ENCODE measurements around the gene TPR.
"Not testable (repeated sequence)": the region's sequence is repeated elsewhere in the genome, so short reads cannot be mapped to it uniquely, and the experiment has no call there.

The TPR gene
- total RNA-seq, result 626 to 745 reads per million in 2 donors

DNA sequence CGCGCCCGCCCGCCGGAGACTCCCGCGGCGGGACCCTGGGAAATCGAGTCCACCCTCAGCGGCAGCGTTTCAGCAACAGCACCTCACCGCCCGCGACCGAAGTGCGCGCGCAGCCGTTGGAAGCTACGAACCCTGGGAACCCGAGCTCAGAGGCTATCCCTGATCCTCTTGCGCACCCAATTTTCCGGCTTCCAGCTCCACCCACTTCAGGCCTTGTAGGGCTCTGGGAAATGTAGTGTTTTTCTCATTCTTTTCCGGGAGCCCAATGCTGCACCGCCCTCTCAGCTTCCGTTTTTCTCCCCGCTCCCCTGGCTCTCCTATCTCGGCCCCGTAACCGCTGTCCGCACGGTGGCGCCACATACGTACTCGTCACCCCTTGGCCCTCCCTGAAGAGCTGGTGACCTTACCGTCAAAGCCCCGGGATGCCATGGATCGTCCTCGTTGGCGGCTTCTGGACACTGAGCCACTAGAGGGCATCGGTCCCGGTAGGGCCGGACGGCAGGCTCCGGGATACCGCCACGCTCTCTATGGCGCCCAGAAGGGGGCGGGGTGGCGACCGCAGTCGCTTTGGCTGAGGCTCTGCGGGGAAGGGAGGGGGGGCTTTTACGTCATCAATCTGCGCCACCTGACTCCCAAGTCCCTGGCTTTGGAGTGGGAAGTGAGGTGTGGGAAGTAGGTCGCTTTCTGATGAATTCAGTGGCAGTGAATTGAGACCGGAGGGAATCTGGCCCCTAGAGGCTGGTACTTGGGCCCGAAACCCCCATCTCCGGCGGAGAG is at the start of gene TPR, which contains the start of gene ODR4:
TPR (minus strand) TSS at position 102 of the 777 bp plus-strand sequence. CDS start 225 bp downstream, outside the sequence.
ODR4 (plus strand) TSS at position 687 of the 777 bp plus-strand sequence. CDS start 3,948 bp downstream, outside the sequence.
- DNase-seq, result peak; percentile 97

DNA sequence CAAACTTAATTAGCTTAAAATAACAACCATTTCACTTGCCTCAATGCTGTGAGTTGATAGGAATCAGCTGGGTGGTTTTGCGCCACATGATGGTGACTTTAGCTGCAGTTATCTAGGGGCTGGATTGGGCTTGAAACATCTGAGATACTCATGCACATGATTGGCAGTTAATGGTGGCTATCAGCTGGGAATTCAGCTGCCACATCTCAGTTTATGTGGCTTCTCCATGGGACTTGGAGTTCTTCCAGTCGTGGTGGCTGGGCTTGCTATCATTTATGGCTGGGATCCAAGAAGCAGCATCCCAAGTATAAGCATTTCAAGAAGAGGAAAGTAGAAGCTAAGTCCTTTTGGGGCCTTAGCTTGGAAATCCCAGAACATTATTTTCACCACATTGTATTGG is 49.5 kb upstream of the TPR start:
- DNase-seq, result no peak

DNA sequence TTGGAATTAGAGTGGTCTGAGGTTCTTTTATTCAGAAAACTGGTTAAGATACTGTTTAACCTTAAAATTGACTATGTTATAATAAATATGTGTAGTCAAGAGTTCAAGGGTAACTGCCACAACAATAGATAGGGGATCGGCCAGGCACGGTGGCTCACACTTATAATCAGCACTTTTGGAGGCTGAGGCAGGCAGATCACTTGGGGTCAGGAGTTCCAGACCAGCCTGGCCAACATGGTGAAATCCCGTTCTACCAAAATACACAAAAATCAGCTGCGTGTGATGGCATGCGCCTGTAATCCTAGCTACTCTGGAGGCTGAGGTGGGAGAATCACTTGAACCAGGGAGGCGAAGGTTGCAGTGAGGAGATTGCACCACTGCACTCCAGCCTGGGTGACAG is 46.4 kb upstream of the TPR start:
- DNase-seq, result no peak

DNA sequence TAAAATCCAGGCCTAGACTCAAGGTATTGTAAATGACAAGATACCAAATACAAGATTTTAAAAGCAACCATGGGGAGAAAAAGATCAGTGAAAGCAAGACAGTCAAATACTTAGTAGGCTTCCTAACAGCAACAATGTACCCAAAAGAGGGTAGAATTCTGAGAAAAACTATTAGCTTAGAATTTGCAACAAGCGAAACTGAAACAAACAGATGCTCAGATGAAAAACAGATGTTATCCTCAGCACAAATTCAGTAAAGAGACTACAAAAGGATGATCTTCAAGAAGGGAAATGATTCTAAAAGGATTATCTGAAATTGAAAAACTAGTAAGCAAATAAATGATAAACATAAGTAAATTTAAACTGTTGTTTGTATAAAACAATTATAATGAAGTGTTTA is 45.9 kb upstream of the TPR start:
- no peak for DNase-seq

DNA sequence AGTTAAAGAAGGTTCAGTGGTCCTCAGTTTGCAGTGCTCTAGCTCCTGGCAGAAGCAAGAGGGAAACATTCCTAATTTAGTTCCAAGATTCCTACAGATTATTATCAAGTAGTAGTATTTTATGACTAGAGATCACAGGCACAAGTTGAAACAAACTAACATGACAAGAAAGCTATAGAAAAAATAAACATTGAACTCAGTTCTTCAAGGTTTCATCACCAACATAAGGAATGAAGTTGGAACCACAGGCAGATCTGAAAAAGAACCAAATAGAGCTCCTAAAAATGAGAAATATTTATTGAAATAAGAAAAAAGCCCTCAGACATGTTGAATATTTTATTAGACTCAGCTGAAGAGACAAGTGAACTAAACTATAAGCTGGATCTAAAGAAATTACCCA is 45.3 kb upstream of the TPR start:
- no peak for DNase-seq

DNA sequence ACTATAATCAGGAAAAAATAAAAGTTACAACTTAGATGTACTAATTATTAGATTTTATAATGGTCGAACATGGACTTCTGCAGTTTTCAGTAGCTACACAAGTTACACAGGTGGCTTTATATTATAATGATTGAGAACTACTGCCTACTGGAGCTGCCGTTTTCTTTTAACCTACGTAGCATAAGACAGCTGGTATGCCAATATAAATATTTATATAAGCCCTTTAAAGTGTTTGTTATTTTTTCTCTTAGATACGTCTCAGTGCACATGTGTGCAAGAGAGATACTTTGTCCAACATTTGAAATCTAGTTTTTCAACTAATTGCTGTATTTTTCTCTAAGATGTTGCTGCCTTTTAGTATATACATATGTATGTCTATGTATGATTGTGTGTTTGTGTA is 43.5 kb upstream of the TPR start:
- no peak for DNase-seq

DNA sequence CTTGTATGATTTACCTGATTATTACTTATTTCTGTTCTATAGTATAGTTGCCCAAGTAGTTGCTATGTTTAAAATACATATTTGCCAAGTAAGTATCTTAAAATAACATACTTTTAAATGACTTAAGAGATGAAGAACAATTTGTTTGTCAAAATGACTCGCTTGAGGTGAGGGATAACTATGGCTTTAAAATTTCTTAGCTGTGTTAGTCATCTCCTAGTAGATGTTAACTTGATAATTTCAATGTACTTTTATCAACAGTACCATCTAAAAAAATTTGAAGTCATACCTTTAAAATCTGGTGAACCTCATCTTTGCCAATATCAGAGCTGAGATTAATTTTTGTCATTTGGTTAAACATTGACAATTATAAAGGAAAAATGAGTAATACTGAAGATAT is 38.3 kb upstream of the TPR start:
- DNase-seq, result no peak

DNA sequence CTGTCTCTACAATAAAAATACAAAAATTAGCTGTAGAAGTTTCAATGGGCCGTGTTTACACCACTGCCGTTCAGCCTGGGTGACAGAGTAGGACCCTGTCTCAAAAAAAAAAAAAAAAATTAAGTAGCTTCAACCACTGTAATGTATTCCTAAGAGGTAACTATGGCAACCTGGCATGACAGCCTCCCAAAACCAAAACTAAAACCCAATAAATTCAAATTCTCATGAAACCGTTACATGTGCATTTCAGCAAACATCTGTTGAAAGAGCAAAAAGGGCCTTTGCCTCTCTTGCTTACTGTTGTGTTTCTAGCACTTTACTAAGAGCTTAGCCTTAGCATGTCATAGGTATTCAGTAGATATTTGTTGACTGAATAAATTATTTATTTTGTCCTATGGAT is 34.0 kb upstream of the TPR start:
- no peak for DNase-seq

DNA sequence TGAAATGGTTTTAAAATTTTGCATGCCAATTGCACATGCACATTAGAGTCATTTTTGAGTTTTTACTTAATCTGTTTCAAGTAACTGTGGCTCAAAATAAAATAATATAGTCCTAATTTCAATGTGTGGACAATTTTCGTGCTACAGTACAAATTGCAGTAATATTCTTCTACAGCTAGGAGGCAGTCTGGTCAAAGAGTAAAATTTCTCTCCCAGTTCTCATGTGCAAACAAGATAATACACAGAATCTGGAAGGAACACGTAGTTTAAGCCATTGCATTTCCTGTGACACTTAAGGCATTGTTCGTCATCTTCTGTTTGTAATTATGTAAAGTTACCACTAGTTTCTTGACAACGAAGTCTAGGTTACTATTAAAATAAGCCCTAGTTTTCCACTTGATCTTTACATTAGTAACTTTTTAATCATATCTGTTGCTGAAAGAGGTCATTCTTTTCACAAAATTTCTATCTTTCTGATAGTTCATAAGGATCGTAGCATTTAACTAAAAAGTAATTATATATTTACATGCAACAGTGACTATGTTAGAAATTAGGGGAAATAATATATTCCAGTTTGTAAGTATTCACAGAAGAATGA is 29.5 kb upstream of the TPR start:
- DNase-seq, result no peak

DNA sequence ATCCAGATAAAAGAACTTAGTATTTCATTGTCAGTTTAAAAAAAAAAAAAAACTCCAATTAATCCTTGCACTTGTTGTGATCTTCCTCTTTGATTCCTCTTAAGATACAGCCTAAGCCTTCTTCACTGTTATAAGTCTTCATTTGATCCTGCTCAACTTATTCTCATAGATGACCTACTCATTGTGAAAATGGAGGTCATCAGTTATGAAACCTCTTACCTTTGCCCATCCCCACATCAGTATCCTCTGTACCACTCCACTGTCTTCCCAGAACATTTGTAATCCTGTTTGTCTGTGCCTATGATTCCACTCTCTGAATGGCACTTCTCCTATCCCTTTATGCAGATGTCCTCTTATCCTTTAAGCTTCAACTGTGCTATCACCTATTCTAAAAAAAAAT is 28.6 kb upstream of the TPR start:
- no peak for DNase-seq

DNA sequence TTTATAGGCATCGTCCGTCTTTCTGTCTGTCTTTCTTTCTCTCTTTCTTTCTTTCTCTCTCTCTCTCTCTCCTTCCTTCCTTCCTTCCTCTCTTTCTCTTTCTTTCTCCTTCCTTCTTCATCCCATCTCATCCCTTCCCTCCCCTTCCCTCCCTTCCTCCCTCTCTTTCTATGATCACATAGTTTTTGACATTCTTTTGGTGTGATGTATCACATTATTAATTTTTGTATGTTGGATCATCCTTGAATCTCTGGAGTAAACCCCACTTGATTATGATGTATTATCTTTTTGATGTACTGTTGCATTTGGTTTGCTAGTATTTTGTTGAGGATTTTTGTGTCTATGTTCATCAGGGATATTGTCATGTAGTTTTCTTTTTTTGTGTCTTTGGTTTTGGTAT is 26.4 kb upstream of the TPR start:
- DNase-seq, result not testable (repeated sequence)

DNA sequence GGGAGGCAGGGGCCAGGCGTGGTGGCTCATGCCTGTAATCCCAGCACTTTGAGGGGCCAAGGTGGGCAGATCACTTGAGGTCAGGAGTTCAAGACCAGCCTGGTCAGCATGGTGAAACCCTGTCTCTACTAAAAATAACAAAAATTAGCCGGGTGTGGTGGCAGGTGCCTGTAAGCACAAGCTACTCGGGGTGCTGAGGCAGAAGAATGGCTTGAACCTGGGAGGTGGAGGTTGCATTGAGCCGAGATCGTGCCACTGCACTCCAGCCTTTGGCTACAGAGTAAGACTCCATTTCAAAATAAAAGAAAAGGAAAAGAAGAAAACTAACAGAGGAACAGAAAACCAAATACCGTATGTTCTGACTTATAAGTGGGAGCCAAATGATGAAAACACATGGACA is 17.7 kb upstream of the TPR start:
- not testable (repeated sequence) for DNase-seq

DNA sequence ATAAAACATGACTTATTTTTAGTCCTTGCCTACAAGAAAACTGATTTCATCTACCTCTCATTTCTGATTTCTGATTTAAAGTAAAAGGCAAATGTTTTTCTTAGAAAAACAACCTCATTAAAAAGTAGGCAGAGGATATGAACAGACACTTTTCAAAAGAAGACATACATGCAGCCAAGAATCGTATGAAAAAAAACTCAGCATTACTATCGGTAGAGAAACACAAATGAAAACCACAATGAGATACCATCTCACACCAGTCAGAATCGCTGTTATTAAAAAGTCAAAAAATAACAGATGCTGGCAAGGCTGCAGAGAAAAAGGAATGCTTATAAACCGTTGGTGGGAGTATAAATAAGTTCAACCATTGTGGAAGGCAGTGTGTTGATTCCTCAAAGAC is 16.8 kb upstream of the TPR start:
- no peak for DNase-seq

DNA sequence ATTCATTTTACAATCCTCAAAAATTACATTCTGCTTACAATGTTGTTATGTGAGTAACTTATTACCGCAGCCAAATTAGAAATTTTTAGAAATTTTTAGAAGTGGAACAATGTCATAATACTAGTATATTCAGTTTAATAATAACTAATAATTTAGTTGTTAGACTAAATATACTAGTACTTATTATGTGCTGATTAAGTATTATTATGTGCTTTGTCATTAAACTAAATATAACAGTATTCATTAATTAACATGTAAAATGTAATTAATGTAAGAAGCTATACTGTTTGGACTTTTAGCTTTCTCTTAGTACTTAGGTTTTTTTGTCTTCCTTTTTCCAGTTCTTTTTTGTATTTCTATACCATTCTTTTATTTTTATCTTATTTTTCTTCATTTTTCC is 15.9 kb upstream of the TPR start:
- DNase-seq, result no peak

DNA sequence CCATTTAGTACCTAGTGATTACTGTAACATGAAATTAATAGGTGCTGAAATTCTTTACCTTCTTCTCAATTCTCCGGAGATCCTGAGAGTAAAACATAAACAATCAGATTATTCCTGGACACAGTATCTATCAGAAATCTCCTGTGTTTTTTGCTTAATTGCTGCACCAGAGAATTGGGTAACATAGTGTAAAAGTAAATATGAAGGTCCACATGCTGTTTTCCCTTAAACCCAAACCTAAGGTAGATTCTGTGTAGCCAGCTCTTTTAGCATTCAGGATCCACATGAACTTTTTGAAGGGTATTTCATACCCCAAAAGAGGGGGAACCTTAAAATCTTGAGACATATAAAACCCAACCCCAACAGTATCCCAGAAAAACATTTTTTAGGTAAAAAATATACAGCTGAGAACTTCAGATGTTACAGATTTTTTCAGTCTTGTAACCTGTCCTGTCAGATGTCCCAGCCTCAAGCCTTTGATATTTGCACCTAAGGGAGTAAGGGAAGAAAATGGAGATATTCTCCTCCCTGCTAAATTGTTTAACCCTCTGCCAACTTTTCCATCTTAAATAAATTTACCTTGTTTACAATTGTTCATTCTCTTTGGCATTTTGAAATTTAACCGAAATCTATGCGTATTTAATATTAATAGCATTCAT is 11.8 kb upstream of the TPR start:
- no peak for DNase-seq

DNA sequence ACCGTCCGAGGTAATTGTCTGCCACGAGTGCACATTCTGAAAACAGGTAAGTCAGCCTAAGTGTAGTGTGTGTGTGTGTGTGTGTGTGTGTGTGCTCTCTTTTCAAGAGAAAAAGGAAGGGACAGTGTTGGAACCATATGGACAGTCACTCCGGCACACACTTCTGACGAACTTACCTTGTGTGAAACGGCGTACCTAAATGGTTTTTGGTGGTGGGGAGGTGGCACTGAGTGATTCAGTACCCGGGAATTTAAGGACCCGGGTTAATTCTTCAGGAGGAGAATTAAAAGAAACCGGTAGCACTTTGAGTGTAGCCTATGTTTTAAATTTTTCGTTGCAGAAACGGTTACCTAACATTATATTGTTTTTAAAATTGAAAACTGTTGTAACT is 871 bp upstream of the TPR start:
- no peak for DNase-seq

DNA sequence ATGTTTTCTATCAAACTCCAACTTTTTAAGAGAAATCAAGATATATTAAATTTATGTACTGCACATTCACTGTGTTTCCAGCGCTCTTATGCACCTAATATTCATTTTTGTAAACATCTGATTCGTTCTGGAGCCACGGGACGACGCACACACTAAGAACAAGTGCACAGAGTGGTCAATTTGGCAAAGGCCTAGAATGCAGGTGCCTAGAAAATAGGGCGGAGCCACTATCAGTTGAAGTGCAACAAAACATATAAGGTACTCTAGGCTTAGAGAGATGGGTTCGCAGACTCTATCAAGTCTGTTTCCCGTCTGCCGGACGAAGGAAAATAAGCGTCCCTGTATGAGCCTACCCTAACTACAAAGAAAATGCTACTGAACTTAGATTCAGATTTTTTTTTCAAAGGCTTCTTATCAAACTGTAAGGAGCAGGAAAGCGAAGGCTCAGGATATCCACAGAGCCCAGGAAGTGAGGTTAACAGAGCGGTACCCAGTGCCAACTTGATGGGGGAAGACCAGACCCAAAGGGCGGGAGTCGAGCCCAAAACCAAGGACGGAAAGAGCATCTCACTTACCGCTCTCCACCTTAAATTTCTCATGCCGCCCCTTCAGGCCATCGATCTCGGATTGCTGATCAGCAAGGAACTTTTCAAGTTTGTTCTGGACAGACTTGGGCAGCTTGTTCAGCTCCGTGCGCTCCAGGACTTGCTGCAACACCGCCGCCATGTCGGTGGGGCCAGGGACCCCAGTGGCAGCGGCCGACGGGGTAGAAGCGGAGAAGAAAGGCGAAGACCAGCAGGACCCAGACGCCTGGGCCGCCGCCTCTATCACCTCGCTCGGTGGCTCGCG is 526 bp downstream of the TPR start:
- DNase-seq, result no peak

DNA sequence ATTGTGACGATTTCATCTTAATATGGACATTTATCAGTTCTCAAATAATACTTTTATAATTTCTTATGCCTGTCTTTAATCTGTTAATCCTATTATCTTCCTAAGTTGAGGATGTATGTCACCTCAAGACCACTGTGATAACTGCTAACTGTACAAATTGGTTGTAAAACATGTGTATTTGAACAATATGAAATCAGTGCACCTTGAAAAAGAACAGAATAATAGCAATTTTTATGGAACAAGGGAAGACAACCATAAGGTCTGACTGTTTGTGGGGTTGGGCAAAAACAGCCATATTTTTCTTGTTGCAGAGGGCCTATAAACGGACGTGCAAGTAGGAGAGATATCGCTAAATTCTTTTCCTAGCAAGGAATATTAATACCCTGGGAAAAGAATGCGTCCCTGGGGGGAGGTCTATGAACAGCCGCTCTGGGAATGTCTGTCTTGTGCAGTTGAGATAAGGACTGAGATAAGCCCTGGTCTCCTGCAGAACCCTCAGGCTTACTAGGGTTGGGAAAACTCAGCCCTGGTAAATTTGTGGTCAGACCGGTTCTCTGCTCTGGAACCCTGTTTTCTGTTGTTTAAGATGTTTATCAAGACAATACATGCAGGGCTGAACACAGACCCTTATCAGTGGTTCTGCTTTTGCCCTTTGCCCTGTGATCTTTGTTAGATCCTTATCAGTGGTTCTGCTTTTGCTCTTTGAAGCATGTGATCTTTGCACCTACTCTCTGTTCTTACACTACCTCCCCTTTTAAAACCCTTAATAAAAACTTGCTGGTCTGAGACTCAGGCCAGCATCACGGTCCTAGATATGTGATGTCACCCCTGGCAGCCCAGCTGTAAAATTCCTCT is 27.0 kb downstream of the TPR start:
- not testable (repeated sequence) for DNase-seq

DNA sequence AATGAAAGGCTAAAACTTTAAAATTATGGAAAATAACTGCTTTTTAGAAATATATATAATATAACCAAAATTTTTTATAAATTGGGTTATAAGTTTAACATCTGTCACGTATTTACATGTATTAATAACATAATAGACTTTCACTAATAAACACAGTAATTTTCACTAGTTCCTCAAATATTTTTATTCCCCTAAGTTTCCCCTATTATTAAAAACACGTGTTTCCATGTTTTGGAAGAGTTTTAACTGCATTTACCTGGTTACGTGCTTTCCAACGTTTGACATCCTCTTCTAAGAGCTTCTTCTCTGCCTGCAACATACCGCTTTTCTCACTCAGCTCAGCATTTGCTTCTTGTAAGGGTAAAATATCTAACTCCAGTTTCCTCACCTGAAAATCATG is 34.3 kb downstream of the TPR start:
- DNase-seq, result no peak

DNA sequence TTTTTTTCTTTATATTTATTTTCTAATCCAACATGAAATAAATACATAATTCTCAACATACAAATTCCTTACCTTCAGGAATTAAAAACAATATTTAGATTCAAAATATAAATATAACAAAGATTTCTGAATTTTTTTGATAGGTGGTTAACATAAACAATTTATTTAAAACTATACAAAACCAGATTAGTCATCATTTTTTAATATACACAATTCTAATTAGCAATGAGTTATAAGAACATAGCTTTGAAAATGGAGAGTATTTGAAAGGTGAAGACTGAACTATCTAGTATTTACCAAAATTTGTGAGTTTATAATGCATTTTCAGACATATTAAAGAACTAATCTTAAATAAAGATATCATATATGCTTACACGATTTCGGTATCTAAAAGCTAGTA is 37.5 kb downstream of the TPR start:
- no peak for DNase-seq

DNA sequence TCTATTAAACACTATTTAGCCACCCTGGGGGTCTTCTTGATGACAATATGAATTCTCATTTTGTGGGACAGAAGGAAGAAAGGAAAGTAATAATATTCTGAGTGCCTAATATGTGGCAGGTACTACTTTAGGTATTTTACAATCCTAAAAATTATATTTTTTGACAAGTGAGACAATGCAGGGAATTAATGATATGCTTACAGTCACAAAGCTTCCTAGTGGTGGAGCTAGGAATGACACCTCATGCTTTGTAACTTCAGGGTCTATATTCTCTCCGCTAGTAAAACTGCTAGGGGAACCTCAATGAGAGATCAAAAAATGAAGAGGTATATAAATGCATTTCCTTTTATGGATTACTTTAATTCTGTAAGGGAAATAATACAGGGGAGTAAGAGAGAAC is 44.3 kb downstream of the TPR start:
- DNase-seq, result no peak

DNA sequence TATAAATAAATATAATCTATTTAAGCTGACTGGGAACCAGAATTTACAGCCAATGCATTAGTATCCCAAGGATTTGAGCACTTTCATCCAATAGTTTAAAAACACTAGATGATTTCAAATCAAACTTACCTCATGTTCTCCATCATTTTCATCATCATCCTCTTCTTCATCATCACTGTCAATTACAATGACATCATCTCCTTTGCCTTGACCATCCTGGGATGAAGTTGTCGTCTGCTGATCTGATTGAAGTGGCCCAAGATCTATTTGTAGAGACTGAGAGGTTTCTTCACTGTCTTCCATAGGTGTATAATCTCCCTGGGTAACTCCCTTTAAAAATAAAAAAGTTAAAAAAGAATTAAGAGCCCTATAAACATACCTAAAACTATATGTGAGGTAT is 47.7 kb downstream of the TPR start:
- no peak for DNase-seq

Data from activated gamma-delta T cell (primary cell).